DMS53 treated with DMSO at 0.1 percent for 48 hours (cell line): ENCODE data around the gene WASHC3.
"Not testable (repeated sequence)": the region's sequence is repeated elsewhere in the genome, so short reads cannot be mapped to it uniquely, and the experiment has no call there.

Source experiments
- DNase-seq: peaks from one replicate; lab custom pipeline; 2025; ENCODE audit not compliant: unreplicated experiment; lab: John Stamatoyannopoulos, UW

WASHC3 gene

DNA sequence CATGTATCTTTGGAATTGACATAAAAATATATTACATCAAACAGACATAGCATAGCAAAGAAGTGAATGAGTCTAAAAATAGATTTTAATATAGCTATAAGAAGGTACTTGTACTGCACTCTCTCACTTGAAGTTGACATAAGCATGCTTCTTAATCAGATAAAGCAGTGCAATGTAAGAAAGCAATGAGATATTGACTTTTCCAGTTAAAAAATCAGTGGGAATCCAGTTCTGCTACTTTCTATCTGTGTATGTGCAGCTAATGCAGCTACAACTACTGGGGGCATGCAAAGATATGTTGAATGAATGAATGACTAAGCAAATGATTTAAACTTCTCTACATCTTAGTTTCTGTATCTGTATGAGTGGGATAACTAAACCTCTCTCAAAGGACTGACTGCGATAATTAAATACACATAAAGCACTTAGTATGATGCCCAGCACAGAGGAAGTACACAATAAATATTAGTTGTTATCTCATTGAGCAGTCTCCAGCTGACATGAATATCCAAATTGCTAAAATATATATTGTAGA, 10.3 kb downstream of the WASHC3 start:
- no peak for DNase-seq

DNA sequence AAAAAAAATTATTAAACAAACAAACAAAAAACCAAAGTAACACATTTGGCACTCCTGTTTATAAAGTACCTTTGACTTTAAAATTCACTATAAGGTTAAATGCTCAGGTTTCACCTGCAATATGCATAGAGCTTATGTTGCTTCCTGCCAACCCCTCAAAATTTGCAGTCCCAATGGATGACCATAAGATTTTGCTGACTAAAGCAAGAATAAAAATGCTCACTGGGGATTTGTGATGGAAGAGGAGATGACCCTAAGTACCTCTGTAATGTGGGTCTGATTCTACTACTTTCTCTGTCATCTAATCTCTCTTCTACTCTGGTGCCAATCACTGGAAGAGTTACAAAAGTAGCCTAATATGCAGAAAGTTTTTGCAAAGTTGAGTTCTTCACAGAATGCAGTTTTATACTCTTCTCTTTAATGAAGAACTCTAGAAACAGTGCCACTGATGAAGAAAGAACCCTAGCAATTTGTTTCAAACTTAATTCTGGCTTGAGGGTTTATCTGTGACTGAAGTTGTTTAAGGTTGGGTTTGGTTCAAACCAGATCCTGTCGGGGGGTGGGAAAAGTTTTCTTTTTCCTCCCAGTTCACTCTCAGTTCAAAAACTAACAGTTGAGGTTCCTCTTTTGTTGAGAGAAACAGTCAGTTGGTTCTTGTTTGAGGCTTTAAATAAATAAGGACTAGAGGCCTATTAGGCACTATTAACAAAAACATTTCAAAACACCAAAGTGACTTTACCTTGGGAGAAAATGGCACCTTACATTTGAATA, 10.9 kb downstream of the WASHC3 start:
- no peak for DNase-seq

DNA sequence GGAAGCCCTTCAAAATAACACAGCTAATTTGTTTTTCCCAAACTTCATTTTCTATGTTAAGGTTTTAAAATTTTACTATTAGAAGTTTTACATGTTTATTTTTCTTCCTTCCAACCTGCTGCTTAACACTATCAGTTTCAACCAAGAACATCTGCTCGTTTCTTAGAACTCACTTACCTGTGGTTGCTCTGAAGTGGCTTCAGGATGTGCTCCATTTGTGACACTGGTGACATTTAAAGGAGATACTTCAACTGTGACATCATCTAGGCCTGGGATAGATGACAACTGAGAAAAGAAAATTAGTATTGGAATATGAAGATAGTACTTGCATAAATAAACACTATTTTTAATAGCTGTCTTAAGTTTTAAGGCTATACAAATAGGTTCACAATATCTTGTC, 17.9 kb downstream of the WASHC3 start:
- DNase-seq, result peak; percentile 9

DNA sequence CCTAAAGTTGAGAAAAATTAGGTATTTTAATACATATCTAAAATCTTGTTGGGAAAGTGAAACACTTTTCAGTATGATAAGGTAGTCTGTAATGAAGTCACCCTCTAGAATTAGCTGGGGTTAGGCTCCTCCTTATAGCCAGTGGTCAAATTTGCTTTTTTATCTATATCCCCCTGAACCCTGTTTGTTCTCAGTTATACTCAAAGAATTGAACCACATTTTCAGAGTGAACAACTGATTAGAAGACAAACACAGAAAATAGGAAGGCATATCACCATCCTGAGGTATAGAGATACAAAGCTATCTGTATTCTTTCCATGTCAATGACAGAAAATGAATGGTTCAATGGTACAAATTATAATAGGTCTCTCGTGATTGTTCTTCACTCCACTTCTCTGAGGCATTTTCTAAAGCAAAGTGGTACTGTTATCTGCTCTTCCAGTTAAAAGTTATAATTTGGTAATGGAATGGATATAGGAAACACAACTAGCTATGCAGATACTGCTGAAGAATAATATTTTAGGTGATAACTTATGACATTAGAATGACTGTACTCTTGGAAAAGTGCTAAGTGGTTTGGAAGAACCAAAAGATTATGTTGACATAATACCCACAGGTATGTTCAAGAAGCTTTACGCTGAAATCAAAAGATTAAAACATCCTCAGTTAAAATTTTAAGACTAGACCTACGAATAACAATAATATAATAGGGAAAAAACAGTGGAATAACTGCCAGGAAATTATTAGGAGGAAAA, 27.6 kb downstream of the WASHC3 start:
- DNase-seq, result no peak

DNA sequence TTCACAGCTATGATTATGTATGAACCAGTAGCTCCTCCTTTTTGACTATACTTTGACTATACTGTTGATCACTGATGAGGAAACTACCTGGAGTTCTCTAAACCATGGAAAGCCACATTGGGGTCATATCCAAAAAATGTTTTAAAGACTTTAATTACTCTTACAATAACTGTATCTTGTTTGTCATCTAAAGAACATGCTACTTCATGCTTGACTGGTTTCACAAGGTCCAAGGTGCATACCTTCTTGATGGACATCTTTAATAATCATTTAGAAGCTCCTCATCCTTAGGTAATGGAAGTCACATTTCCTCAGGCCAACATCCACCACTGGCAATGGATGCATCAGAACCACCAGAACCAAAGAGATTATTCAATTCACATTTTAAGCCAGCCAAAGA, 29.9 kb downstream of the WASHC3 start:
- no peak for DNase-seq

DNA sequence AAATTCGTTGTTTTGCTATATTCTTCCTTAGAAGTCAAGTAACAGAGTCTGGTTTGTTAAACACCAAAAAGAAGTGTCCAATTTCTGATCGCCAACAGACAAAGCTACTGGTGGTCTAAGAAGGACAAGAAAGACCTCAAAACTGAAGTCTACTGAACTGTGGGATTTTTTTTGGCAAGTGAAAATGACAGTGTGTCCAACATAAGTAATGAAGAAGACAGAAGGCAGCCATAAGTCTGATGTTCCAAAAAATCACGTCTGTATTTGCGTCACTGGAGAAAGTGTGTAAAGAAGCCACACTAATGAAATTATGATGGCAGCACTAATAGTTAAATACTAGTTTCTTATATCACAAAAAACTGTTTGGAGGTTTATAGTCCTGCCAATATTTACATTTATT, 32.6 kb downstream of the WASHC3 start:
- no peak for DNase-seq

DNA sequence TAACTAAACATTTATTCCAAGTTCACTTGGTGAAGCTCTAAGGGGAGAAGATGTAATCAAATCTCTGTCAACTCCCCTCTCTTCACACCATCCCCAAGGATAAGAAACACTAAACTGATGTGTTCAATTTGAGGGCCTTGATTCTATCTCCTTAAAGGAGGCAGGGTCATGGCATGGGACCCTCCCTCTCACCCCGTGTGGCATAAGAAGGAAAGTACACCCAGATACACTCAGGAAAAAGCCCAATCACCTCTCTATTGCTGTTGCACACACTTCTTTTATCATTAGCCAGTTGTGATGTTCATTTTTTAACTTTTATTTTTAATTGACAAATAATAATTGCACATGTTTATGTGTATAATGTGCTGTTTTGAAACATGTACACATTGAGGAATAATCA, 35.1 kb downstream of the WASHC3 start:
- DNase-seq, result no peak

DNA sequence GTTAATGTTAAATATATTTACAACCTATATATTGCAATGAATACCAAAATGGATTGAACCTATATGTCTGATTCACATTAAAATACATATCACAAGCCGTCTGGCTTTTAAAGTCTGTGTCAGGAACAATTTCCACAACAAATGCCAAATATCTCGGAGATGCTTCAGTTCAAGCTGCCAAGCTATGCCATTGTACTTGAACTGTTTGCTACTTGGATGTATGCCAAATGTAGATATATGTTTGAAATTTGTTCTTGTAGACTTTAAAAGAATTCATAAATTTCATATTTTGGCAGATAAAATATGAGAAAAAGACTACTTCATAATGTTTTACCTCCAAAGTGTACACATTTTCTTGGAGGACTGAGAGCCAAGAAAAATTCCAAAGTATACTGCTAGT, 37.0 kb downstream of the WASHC3 start:
- DNase-seq, result no peak

DNA sequence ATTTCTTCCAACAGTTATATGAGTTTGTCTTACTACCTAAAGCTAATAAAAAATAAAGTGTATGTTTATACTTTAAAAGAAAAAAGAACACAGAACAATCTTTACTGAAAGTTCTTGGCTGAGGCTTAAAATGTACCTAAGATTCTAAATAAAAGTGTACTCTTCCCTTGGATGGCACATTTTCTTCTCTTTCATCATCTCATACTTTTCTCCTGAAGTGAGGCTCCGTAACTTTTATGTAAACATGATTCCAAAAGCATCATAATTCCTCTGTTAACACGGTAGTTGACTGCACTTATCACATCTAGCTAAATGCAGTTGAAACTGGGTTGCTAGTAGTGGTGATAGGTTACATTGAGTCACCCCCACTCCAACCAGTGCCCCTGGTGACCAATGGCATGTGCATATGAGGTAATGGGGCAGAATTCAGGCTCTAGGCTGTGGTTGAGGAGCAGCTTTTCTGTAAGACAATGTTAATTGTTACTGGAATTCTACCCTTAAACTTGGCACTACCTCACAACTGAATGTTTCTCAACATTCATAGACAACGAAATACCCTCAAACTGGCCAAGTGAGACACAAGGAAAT, 38.4 kb downstream of the WASHC3 start:
- DNase-seq, result no peak

DNA sequence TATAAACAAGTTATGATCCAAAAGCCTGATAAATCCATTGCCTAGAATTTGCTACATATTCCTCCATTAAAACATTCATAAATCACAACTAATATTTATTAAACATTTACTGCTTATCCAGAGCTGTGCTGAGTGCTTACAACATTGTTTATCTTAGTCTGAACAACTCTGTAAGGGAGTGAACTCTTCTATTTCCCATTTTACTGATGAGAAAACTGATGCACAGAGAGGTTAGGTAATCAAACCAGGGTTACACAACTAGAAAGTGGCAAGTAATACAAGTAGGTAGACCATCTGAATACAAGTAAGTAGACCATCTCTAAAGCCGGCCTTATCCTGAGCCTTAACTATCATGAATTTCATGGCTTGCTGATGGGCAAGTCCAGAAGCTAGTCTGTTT, 39.5 kb downstream of the WASHC3 start:
- DNase-seq, result no peak

DNA sequence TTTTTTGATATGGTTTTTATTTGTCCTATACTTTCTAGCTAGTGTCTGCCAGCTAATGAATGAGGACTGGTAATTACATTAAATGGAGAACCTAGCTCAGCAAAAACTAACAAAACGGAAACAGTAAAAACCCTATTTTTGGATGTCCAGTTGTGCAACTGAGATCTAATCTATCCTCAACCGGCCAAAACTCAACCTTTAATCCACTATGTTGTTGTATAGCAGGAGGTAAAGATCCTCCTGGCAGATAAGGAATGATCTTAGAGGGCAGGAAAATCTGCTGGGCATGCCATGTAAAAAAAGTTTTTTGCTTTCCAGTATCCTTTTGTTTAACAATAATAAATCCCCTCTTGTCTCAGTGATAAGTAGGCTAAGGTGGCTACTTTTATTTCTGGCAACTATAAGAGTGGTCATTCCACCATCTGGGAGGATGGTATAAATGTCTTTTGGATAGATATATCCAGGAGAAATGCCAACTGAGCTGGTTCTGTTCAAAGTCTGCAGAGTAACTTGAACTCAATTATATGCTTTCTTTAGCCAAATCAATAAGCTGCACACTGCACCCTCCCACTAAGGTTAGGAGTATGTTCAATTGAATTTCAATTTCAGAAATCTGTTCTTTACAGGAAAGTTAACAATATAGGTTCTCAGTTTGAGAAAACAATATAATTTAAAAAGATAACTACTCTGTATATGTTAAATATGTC, 40.1 kb downstream of the WASHC3 start:
- DNase-seq, result no peak

DNA sequence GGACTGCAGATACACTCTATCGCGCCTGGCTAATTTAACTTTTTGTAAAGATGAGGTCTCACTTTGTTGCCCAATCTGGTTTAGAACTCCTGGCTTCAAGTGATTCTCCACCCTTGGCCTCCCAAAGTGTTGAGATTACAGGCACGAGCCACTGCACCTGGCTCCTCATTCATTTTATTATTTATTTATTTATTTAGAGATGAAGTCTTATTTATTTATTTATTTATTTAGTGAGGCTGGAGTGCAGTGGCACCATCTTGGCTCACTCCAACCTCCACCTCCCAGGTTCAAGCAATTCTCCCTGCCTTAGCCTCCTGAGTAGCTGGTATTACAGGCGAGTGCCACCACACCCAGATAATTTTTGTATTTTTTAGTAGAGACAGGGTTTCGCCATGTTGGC, 43.2 kb downstream of the WASHC3 start:
- not testable (repeated sequence) for DNase-seq

DNA sequence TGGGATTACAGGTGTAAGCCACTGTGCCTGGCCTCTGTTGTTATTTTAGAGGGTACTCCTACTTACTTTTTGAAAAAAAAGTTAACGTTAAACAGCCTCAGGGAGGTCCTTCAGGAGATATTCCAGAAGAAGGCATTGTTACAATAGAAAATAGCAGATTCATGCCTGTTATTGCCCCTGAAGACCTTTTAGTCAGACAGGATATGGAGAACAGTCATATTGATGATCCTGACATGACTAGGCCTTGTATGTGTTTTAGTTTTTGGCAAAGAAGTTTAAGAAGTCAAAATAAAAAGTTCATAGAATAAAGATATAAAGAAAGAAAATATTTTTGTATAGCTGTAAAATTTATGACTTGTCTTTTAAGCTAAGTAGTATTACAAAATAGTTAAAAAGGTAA, 45.3 kb downstream of the WASHC3 start:
- no peak for DNase-seq

DNA sequence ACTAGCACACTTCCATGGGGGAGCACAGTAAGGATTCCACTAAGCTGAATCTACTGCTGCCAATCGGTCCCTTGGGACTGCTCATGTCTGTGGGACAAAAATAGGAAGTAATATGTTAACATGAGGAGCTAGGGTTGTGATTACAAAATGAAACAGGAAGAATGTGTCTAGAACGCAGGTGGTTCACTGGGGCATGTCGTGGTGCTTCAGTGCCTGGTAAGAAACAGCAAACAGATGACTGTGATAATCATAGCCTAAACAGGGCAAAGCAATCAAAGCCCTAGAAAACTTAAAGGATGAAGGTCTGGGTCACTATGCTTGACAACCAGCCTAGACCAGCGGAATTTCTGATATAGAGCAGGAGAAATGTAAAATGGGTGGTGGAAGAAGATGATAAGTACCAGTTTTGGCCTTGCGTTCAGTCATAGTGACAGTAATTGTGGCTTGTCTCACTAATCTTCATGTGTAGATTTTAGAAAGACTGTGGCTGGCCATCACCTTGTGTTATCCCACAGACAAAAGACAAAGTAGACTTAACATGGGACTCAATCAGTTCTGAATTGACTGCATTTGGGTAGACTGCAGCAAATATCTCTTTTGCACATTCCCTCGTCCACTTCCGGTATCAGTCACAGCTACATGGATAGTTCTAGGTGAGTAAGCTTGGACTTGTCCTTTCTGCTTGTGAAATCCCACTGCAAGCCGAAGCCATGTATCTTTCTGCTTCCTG, 51.4 kb downstream of the WASHC3 start:
- DNase-seq, result no peak

DNA sequence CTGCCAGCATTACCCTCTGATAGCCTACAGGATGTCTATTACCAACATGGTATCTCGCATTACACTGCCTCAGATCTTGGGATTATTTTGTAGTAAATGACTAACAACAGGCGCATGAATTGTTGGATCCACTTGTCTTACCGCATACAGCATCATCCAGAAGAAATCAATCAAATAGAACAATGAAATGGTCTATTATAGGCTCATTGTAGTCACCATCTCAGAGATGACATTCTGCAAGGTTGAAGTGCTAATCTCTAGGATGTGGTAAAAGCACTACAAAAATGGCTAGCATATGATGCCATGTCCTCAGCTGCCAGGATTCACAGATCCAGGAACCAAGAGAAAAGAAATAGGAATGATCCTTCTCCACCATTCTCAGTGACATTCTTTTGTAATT, 52.0 kb downstream of the WASHC3 start:
- DNase-seq, result no peak

DNA sequence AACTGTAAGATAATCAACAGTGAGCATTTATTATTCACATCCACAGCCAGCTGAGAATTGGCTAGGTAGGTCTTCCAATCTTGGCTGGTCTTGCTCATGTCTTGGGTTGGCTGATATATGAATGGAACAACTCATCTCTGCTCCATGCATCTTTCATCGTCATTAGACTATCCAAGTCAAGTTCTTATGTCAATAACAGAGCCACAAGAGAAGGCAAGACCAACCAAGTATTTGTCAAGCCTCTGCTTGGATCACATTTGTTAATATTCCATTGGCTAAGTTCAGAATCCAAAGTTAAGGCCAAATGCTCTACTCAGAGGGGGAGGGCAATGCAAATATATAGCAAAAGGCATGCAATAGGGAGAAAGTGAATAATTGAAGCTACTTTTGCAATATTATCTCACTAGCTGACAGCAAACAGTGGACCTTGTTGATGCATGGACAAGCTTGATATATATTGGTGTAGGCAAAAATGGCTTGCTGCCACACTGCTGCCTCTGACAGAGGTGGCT, 53.1 kb downstream of the WASHC3 start:
- DNase-seq, result no peak

DNA sequence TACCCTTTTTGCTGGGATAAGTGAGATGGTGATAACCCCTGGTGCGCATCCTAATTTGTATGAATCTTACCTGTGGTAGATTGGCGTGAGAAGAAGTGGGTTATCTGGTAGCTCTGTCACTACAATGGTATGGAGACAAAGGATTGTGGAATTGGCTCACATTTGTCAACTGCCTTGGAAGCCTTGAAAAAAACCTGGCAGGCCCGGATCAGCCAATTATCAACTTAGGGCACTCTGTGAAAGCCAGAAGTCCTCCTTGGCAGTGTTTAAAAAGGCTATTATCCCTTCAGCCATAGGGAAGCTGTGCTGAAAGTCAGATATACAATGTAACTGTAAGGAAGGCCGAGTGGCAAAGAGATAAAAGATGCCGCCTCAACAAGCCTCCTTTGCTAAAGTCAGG, 56.5 kb downstream of the WASHC3 start:
- no peak for DNase-seq

DNA sequence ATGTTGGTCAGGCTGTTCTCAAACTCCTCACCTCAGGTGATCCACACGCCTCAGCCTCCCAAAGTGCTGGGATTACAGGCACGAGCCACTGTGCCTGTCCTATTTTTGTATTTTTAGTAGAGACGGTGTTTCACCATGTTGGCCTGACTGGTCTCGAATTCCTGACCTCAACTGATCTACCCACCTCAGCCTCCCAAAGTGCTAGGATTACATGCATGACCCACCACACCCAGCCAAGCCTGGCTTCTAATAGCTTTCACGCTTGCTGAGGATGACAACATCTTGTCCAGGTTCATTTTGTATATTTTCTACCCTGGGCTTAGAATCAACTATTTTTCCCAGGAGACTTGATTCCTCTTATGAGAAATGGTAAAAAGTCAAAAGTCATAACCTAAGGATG, 64.7 kb downstream of the WASHC3 start:
- DNase-seq, result no peak

DNA sequence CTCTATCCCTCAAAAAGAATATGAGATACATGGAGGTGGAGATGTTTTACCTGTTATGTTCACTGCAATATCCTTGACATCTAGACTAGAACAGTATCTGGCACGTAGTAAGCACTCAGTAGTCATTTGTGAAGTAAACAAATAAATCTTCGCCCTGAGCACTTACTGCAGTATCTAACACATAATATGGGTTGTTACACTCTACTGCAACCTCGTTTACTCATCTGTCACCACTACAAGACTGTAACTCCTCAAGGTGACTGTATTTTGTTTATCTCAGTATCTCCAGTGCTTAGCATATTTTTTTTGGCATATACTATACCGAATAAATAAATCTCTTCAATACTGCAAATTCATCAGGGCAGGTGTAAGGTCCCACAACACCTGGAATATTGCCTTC, 66.1 kb downstream of the WASHC3 start:
- DNase-seq, result no peak

DNA sequence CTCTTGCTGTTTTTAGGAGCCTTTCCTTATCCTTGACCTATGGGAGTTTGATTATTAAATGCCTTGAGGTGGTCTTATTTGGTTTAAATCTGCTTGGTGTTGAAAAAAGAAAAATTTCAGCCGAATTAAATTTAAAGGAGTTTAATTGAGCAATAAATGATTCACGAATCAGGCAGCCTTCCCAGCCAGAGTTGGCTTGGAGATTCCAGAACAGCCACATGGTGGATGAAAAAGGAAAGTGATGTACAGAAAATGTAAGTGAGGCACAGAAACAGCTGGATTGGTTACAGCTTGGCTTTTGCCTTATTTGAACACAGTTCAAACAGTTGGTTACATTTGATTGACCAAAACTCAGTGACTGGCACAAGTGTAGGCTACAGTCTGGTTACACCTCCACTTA, 69.7 kb downstream of the WASHC3 start:
- DNase-seq, result no peak

DNA sequence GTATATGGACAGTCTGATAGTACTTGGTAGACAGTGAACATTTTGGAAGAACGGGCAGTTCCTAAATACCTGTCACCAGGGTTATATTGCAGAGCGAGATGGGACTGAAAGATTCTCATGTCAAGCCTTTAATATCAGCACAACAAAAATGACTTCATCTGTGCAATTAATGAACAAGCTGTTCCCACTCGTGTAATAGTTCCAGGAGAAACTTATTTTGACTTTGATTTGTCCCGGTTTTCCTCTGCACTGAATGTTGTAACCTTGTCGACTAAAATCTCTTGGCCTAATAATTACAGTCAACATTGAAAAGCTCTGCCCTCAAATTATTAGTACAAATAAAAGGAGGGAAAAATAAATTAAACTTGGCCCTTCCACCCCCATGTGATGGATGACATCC, 79.5 kb downstream of the WASHC3 start:
- no peak for DNase-seq
